Measurements from ENCODE around the gene PDCD6IP.
"Not testable (repeated sequence)": the region's sequence is repeated elsewhere in the genome, so short reads cannot be mapped to it uniquely, and the experiment has no call there.

The PDCD6IP gene

GRCh38 chr3:33795856-33796536 is 2.4 kb upstream of the PDCD6IP start:
- no peak for DNase-seq

GRCh38 chr3:33798113-33798417 is 365 bp upstream of the PDCD6IP start:
- DNase-seq, result no peak

- no peak for DNase-seq
Measured at GRCh38 chr3:33799202-33799551, 747 bp downstream of the PDCD6IP start.

GRCh38 chr3:33803252-33803651 is 4.8 kb downstream of the PDCD6IP start:
- DNase-seq, result no peak

- DNase-seq, result no peak
Measured at GRCh38 chr3:33803894-33804526, 5.6 kb downstream of the PDCD6IP start.

GRCh38 chr3:33807191-33807590 is 8.8 kb downstream of the PDCD6IP start:
- DNase-seq, result no peak

- DNase-seq, result no peak
Measured at GRCh38 chr3:33808559-33808958, 10.1 kb downstream of the PDCD6IP start.

- no peak for DNase-seq
Measured at GRCh38 chr3:33810545-33810944, 12.1 kb downstream of the PDCD6IP start.

- DNase-seq, result no peak
Measured at GRCh38 chr3:33821989-33822388, 23.6 kb downstream of the PDCD6IP start.

GRCh38 chr3:33823821-33824220 is 25.4 kb downstream of the PDCD6IP start:
- DNase-seq, result no peak

- no peak for DNase-seq
Measured at GRCh38 chr3:33825111-33825510, 26.7 kb downstream of the PDCD6IP start.

GRCh38 chr3:33826206-33826605 is 27.8 kb downstream of the PDCD6IP start:
- no peak for DNase-seq

- no peak for DNase-seq
Measured at GRCh38 chr3:33826688-33827087, 28.3 kb downstream of the PDCD6IP start.

GRCh38 chr3:33829720-33830119 is 31.3 kb downstream of the PDCD6IP start:
- DNase-seq, result no peak

GRCh38 chr3:33831053-33831452 is 32.6 kb downstream of the PDCD6IP start:
- no peak for DNase-seq

- no peak for DNase-seq
Measured at GRCh38 chr3:33833408-33834095, 35.1 kb downstream of the PDCD6IP start.

GRCh38 chr3:33834096-33834453 is 35.6 kb downstream of the PDCD6IP start:
- DNase-seq, result no peak

GRCh38 chr3:33837182-33837581 is 38.8 kb downstream of the PDCD6IP start:
- not testable (repeated sequence) for DNase-seq

- no peak for DNase-seq
Measured at GRCh38 chr3:33839283-33839682, 40.9 kb downstream of the PDCD6IP start.

GRCh38 chr3:33840179-33840578 is 41.7 kb downstream of the PDCD6IP start:
- DNase-seq, result no peak

GRCh38 chr3:33848624-33849347 is 50.4 kb downstream of the PDCD6IP start:
- no peak for DNase-seq

- not testable (repeated sequence) for DNase-seq
Measured at GRCh38 chr3:33850599-33850998, 52.2 kb downstream of the PDCD6IP start.

- DNase-seq, result not testable (repeated sequence)
Measured at GRCh38 chr3:33855407-33855806, 57.0 kb downstream of the PDCD6IP start.
